ENCODE results near the gene DHRS1.

The DHRS1 gene

DNA sequence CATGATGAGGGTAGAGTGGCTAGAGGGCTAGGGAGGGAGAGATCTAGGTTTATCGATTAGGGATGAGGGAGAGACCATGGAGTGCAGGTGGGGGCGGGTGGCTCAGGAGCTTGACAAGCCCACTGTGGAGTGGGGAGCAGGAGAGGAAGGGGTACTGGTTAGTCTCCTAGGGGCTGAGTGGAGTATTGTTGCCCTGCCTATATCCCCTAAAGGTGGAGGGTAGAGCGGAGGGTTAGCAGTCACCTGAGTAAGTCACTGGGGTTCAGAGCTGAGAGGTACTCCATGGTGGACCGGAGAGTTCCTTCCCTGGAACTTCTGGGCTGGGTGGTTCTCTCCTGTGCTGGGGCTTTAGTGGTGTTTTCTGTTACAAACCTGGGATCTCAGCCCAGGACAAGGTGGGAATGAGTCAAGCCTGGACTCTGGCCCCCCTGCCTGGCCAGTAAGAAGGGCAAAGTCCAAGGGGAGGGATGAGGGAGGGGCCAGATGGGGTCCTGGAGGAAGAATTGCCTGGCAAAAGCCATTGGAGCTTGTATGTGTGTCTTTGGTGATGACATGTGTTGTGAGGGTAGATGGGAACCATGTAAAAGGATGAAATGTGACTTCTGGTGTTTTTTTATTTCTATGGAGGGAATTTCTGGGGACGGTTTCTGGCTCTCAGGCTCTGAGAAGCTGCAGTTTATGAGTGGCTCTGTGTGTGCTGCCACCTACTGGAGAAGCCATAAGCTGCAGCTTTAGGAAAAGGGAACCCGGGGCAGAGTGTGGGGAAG lies 8.2 kb upstream of the DHRS1 start, which contains the start of gene CIDEB:
TSS of gene CIDEB (minus strand) at position 403 of the 767 bp plus-strand sequence. CDS start at position 284, 119 bp downstream.
- Histone ChIP-seq H3K79me2 (ENCODE audit: insufficient read depth, low read length) (no peaks in the 10 kb centered on the region), H3K36me3 (ENCODE audit: insufficient read depth, low read length) (peaks cover 73% of the 10 kb centered on the region), H4K20me1 (ENCODE audit: insufficient read depth, low read length) (0 out of 2 replicates have a peak, but pooled peaks cover 5% of the 10 kb centered on the region), H3K9me3 (ENCODE audit: insufficient read depth, low read length, severe bottlenecking) (no peaks in the 10 kb centered on the region), H3K27me3 (ENCODE audit: insufficient read depth, low read length, poor library complexity) (no peaks in the 10 kb centered on the region), H3K9ac (ENCODE audit: low read depth, low read length) (no peak within 1 kb of the TSS), H3K4me2 (ENCODE audit: insufficient read depth, low read length) (no peak within 1 kb of the TSS), H3K4me1 (ENCODE audit: insufficient read depth, low read length) (no peaks in the 10 kb centered on the region), H3K27ac (ENCODE audit: low read length) (no peak within 1 kb of the TSS), H2AFZ (ENCODE audit: low read depth, low read length) (no peak within 1 kb of the TSS), H3K4me3 (ENCODE audit: low read depth in 1 of 2, low read length in 2 of 2) (no peak within 1 kb of the TSS)
- no peak for TF ChIP-seq EZH2 (IDR thresholded peaks at IDR 0.05; ENCODE audit: borderline replicate concordance, low read depth, low read length, severe bottlenecking)
- TF ChIP-seq, protein P1, sequence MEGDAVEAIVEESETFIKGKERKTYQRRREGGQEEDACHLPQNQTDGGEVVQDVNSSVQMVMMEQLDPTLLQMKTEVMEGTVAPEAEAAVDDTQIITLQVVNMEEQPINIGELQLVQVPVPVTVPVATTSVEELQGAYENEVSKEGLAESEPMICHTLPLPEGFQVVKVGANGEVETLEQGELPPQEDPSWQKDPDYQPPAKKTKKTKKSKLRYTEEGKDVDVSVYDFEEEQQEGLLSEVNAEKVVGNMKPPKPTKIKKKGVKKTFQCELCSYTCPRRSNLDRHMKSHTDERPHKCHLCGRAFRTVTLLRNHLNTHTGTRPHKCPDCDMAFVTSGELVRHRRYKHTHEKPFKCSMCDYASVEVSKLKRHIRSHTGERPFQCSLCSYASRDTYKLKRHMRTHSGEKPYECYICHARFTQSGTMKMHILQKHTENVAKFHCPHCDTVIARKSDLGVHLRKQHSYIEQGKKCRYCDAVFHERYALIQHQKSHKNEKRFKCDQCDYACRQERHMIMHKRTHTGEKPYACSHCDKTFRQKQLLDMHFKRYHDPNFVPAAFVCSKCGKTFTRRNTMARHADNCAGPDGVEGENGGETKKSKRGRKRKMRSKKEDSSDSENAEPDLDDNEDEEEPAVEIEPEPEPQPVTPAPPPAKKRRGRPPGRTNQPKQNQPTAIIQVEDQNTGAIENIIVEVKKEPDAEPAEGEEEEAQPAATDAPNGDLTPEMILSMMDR (IDR thresholded peaks at IDR 0.05; ENCODE audit: borderline replicate concordance, extremely low read depth, low read length, poor library complexity, severe bottlenecking) = peak; percentile 95
- peak; percentile 67 for DNase-seq
- ATAC-seq (ENCODE audit: insufficient read depth, low read depth) = peak; percentile 87

DNA sequence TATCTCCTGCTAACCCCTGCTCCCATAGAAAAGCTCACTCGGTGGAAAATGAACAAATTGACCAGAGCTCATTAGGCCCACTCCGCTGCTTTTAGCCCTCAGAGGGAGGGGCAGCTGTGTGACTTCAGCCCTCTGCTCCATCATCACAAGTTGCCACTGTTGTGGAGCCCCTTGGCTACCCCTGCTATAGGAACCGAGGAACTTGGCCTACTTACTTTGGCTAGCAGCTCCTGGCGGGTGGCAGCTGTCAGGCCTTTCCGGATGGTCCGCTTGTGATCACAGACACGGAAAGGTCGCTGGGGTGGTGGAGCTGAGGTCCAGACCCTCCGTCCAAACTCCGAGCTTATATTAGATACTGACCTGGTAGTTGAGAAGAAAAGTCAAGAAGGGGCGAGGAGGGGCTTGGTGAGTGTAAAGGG lies 7.6 kb upstream of the DHRS1 start:
- ATAC-seq (ENCODE audit: insufficient read depth, low read depth) = no peak
- Histone ChIP-seq H2AFZ (ENCODE audit: low read depth, low read length) (no peak overlapping the region), H3K4me1 (ENCODE audit: insufficient read depth, low read length) (peaks cover 1% of the 10 kb centered on the region; the same call in 1 of the 2 replicates), H4K20me1 (ENCODE audit: insufficient read depth, low read length) (0 out of 2 replicates have a peak, but pooled peaks cover 5% of the 10 kb centered on the region), H3K27me3 (ENCODE audit: insufficient read depth, low read length, poor library complexity) (no peaks in the 10 kb centered on the region), H3K79me2 (ENCODE audit: insufficient read depth, low read length) (peaks cover under 1% of the 10 kb centered on the region; the same call in 1 of the 2 replicates), H3K4me2 (ENCODE audit: insufficient read depth, low read length) (no peak overlapping the region), H3K27ac (ENCODE audit: low read length) (no peak overlapping the region), H3K36me3 (ENCODE audit: insufficient read depth, low read length) (peaks cover 79% of the 10 kb centered on the region), H3K9ac (ENCODE audit: low read depth, low read length) (no peak overlapping the region), H3K9me3 (ENCODE audit: insufficient read depth, low read length, severe bottlenecking) (no peaks in the 10 kb centered on the region), H3K4me3 (ENCODE audit: low read depth in 1 of 2, low read length in 2 of 2) (no peak overlapping the region)
- TF ChIP-seq, protein P1 (IDR thresholded peaks at IDR 0.05; ENCODE audit: borderline replicate concordance, extremely low read depth, low read length, poor library complexity, severe bottlenecking) = no peak
- no peak for TF ChIP-seq EZH2 (IDR thresholded peaks at IDR 0.05; ENCODE audit: borderline replicate concordance, low read depth, low read length, severe bottlenecking)
- no peak for DNase-seq

DNA sequence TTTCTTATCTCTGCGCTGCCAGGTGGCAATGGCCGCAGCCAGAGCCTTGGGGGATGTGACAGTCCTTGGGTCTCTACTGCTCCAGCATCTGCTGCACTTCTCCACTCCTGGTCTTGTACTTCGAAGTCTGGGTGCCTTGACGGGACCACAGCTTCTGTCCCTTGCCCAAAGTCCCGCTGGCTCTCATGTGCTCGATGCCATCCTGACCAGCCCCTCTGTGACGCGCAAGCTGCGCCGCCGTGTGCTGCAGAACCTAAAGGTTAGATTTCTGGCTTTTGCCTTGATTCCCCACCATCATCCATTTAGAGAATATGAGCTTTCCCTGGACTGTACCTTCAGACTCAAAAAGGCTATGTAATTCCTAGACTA lies 4.4 kb upstream of the DHRS1 start:
- no peak overlapping the region for H2AFZ ChIP-seq (ENCODE audit: low read depth, low read length)
- DNase-seq (no peak), ATAC-seq (ENCODE audit: insufficient read depth, low read depth) (no peak)
- no peak overlapping the region for H3K4me2 ChIP-seq (ENCODE audit: insufficient read depth, low read length)
- no peak overlapping the region for H3K9ac ChIP-seq (ENCODE audit: low read depth, low read length)
- no peaks in the 10 kb centered on the region for H3K27me3 ChIP-seq (ENCODE audit: insufficient read depth, low read length, poor library complexity)
- no peaks in the 10 kb centered on the region for H3K9me3 ChIP-seq (ENCODE audit: insufficient read depth, low read length, severe bottlenecking)
- peaks cover 10% of the 10 kb centered on the region; the same call in 1 of the 2 replicates for H4K20me1 ChIP-seq (ENCODE audit: insufficient read depth, low read length)
- H3K27ac ChIP-seq (ENCODE audit: low read length) = no peak overlapping the region
- TF ChIP-seq, protein P1 (IDR thresholded peaks at IDR 0.05; ENCODE audit: borderline replicate concordance, extremely low read depth, low read length, poor library complexity, severe bottlenecking) = no peak
- no peak for TF ChIP-seq EZH2 (IDR thresholded peaks at IDR 0.05; ENCODE audit: borderline replicate concordance, low read depth, low read length, severe bottlenecking)
- H3K4me1 ChIP-seq (ENCODE audit: insufficient read depth, low read length) = peaks cover 27% of the 10 kb centered on the region
- H3K36me3 ChIP-seq (ENCODE audit: insufficient read depth, low read length) = peaks cover 80% of the 10 kb centered on the region
- H3K4me3 ChIP-seq (ENCODE audit: low read depth in 1 of 2, low read length in 2 of 2) = no peak overlapping the region
- peaks cover 31% of the 10 kb centered on the region for H3K79me2 ChIP-seq (ENCODE audit: insufficient read depth, low read length)
